Immature natural killer cell (primary cell): ENCODE measurements around the gene WWOX. TPM values are rescaled to one million over a fixed set of nuclear protein-coding genes. Genes with fewer than 3 reads are reported as not detected.

ENCODE experiments used
- DNase-seq, 3 donors: peaks; one replicate each; pipeline ENCODE4 v3.0.0; 2022; ENCODE audit warnings: mixed read lengths in 1 of 3
- H3K27ac Mint-ChIP-seq, 6 donors: one replicate each; pipeline ENCODE4 v1.8.0; 2020; ENCODE audit warnings: mixed read lengths in 6 of 6, mild to moderate bottlenecking in 5 of 6, inconsistent platforms in 4 of 6, moderate library complexity in 3 of 6
- H3K27me3 Mint-ChIP-seq, 3 donors: one replicate each; pipeline ENCODE4 v1.8.0; 2020 to 2021; ENCODE audit warnings: low read depth in 3 of 3, mild to moderate bottlenecking in 3 of 3, mixed read lengths in 3 of 3, moderate library complexity in 3 of 3, inconsistent platforms in 1 of 3
- H3K36me3 Mint-ChIP-seq, 3 donors: one replicate each; pipeline ENCODE4 v1.8.0; 2020; ENCODE audit warnings: mixed read lengths in 3 of 3, inconsistent platforms in 2 of 3, mild to moderate bottlenecking in 2 of 3
- H3K4me1 Mint-ChIP-seq, 2 donors: one replicate each; pipeline ENCODE4 v1.8.0; 2020; ENCODE audit warnings: inconsistent platforms in 2 of 2, mild to moderate bottlenecking in 2 of 2, mixed read lengths in 2 of 2, moderate library complexity in 1 of 2
- H3K4me3 Mint-ChIP-seq, 5 donors: one replicate each; pipeline ENCODE4 v1.8.0; 2020; ENCODE audit warnings: mild to moderate bottlenecking in 5 of 5, mixed read lengths in 5 of 5, inconsistent platforms in 3 of 5, moderate library complexity in 3 of 5
- H3K9me3 Mint-ChIP-seq, 6 donors: one replicate each; pipeline ENCODE4 v1.8.0; 2020; ENCODE audit warnings: mild to moderate bottlenecking in 6 of 6, mixed read lengths in 6 of 6, inconsistent platforms in 4 of 6, moderate library complexity in 3 of 6
- polyA plus RNA-seq, 3 donors: library from polyadenylated mRNA; unstranded; fragments of 300-500 nt; fragmentation: Illumina TruSeq; gene quantifications; one replicate each; pipeline ENCODE4 v1.2.3, GENCODE V29; 2021

Gene WWOX
- polyA plus RNA-seq, 3 donors from 2014 or later = 9.0 to 13.9 (median 12.3) TPM

DNA sequence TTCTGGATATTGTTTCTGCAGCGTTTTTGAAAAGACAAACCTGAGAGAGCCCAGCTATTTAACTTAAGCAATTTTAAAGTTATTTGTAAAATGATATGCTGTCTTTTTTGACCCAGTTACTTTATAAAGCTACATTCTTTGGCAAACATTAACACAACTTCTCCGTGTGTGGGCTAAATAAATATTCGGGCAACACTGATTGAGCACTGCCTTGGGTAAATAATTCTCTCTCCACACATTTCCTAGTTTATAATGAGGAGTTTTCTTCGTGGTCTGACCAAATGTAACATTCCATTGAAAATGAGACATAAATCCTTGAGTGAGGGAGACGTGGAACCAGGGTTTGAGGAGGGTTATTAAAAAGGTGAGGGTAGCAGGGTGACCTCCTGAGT, 142.8 kb downstream of the WWOX start:
- no peak for DNase-seq
- Mint-ChIP-seq H3K27me3 (peaks cover 0 to 5% (median 3%) of the 10 kb centered on the region in 3 donors), H3K27ac (no peak overlapping the region), H3K4me3 (no peak overlapping the region), H3K36me3 (peaks cover 0 to 7% (median 0%) of the 10 kb centered on the region in 3 donors), H3K9me3 (no peaks in the 10 kb centered on the region), H3K4me1 (no peaks in the 10 kb centered on the region)

- Mint-ChIP-seq H3K4me3 (no peak overlapping the region), H3K9me3 (no peaks in the 10 kb centered on the region), H3K36me3 (peaks cover 3 to 8% (median 6%) of the 10 kb centered on the region in 3 donors), H3K4me1 (no peaks in the 10 kb centered on the region), H3K27ac (no peak overlapping the region), H3K27me3 (peaks cover 0 to 3% (median 2%) of the 10 kb centered on the region in 3 donors)
- DNase-seq = no peak
These were observed 144.9 kb downstream of the WWOX start for GRCh38 chr16:78244131-78244895.

DNA sequence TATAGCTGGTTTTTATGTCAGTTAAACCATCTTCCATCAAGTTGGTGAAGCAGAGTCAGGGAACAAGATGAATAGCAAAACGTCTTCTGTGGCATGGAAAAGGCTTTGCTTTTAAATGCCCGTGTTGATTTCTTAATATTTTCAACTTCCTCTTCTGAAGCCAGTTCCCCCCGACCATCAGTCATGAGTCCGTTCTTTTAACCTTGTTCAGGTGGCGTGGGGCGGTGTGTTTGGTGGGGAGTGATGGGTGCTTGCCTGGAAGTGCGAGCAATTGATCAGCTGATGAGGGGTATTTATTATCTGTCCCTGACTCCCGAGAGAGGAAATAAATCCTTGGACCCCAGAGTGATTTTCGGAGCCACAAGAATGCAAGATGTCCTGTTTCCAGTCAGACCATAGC, 147.1 kb downstream of the WWOX start:
- H3K27me3 Mint-ChIP-seq = peaks cover 0 to 4% (median 3%) of the 10 kb centered on the region in 3 donors
- H3K9me3 Mint-ChIP-seq = no peaks in the 10 kb centered on the region
- peaks cover 16% of the 10 kb centered on the region in 2 donors for H3K4me1 Mint-ChIP-seq
- H3K27ac Mint-ChIP-seq = no peak overlapping the region
- DNase-seq = no peak
- H3K4me3 Mint-ChIP-seq = no peak overlapping the region
- peaks cover 3 to 8% (median 6%) of the 10 kb centered on the region in 3 donors for H3K36me3 Mint-ChIP-seq

DNA sequence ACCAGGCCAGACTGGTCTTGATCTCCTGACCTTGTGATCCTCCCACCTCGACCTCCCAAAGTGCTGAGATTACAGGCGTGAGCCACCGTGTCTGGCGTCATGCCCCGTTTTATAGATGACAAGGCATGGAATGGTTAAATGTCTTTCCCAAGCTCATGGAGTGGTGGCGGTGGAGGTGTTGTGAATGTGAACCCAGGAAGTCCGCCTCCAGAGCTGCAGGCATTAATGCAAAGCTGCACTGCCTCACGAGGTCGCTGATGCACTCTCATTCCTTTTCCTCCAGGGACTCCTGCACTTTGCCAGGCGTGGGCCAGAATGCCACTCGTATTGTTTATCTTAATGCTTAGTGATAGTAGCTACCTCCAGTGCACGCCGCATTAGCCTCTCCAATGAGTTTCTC, 149.6 kb downstream of the WWOX start:
- Mint-ChIP-seq H3K27me3 (peaks cover 0 to 3% (median 1%) of the 10 kb centered on the region in 3 donors), H3K27ac (no peak overlapping the region), H3K4me1 (peaks cover 16 to 17% of the 10 kb centered on the region in 2 donors), H3K9me3 (no peaks in the 10 kb centered on the region), H3K4me3 (no peak overlapping the region), H3K36me3 (peaks cover 3 to 8% (median 6%) of the 10 kb centered on the region in 3 donors)
- DNase-seq = no peak

DNA sequence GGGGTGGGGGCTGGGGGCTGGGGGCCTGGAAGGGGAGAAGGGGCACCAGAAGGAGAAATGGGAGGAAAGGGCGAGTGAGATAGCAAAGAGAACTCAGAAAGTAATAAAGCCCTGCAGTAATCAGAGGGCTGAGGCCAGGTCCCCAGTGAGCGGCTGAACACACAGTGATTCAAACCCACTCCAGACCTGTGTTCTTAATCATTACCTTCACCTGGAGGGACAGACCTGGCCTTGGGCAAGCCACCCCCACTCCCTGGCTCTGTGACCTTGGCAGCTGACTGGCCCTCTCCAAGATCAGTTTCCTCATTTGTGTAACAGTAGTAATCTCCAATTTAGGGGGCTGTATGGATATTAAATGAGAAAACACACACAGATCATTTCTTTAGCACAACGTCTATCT, 150.4 kb downstream of the WWOX start:
- Mint-ChIP-seq H3K27ac (no peak overlapping the region), H3K4me1 (peaks cover 16 to 17% of the 10 kb centered on the region in 2 donors), H3K27me3 (peaks cover 0 to 3% (median 1%) of the 10 kb centered on the region in 3 donors), H3K4me3 (no peak overlapping the region), H3K36me3 (peaks cover 3 to 8% (median 6%) of the 10 kb centered on the region in 3 donors), H3K9me3 (no peaks in the 10 kb centered on the region)
- DNase-seq = no peak

- Mint-ChIP-seq H3K4me3 (no peak overlapping the region), H3K36me3 (peaks cover 3 to 8% (median 6%) of the 10 kb centered on the region in 3 donors), H3K9me3 (no peaks in the 10 kb centered on the region), H3K27me3 (peaks cover 0 to 2% (median 1%) of the 10 kb centered on the region in 3 donors), H3K4me1 (peaks cover 16 to 17% of the 10 kb centered on the region in 2 donors), H3K27ac (no peak overlapping the region)
- DNase-seq = no peak
These were observed 151.7 kb downstream of the WWOX start for GRCh38 chr16:78251115-78251514.

GRCh38 chr16:78252757-78253156, 153.3 kb downstream of the WWOX start:
- Mint-ChIP-seq H3K27ac (no peak overlapping the region), H3K36me3 (peaks cover 0 to 5% (median 3%) of the 10 kb centered on the region in 3 donors), H3K4me1 (peaks cover 16 to 17% of the 10 kb centered on the region in 2 donors), H3K27me3 (peaks cover 0 to 2% (median 1%) of the 10 kb centered on the region in 3 donors), H3K4me3 (no peak overlapping the region), H3K9me3 (no peaks in the 10 kb centered on the region)
- DNase-seq = no peak

- DNase-seq = no peak
- Mint-ChIP-seq H3K27ac (no peak overlapping the region), H3K4me1 (peaks cover 16 to 17% of the 10 kb centered on the region in 2 donors), H3K27me3 (peaks cover 0 to 2% (median 1%) of the 10 kb centered on the region in 3 donors), H3K36me3 (no peaks in the 10 kb centered on the region), H3K9me3 (no peaks in the 10 kb centered on the region), H3K4me3 (no peak overlapping the region)
These were observed 155.4 kb downstream of the WWOX start for GRCh38 chr16:78254841-78255240.

DNA sequence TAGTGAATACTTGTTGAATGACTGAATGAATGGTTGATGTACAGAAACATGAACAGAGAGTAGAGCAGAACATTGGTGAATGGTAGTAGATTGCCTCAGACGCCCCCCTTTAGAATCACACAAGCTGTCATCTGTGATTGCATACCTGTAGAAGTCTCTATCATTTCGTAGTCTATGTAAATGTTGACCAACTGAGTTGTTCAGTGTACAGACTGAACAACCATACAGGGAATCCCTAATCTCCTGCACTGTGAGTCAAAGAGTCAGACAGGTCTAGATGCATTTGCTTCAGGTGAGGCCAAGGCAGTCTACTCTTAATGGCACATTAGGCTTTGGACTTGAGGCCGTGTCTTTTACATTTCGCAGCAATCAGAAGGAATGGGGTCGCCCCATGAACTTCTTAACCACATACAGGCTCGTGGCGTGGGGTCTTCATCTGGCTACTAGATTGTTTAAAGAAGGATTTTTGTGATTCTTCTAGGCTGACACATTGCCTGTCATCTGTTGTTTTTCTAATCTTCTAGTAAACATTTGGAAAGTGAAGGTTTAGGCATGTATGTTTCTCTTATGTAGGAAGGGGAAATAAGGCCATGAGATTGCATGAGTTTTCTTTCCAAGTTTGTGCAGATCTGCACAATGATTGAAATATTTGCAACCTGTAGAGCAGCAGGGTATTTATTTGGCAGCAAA, 157.4 kb downstream of the WWOX start:
- Mint-ChIP-seq H3K27ac (no peak overlapping the region), H3K27me3 (peaks cover 0 to 2% (median 0%) of the 10 kb centered on the region in 3 donors), H3K4me3 (no peak overlapping the region), H3K4me1 (no peaks in the 10 kb centered on the region), H3K9me3 (no peaks in the 10 kb centered on the region), H3K36me3 (no peaks in the 10 kb centered on the region)
- DNase-seq = no peak

- Mint-ChIP-seq H3K27ac (no peak overlapping the region), H3K27me3 (peaks cover 0 to 2% (median 0%) of the 10 kb centered on the region in 3 donors), H3K4me1 (no peaks in the 10 kb centered on the region), H3K9me3 (no peaks in the 10 kb centered on the region), H3K4me3 (no peak overlapping the region), H3K36me3 (no peaks in the 10 kb centered on the region)
- DNase-seq = no peak
These were observed 157.9 kb downstream of the WWOX start for GRCh38 chr16:78257376-78257728.

- no peaks in the 10 kb centered on the region for H3K4me1 Mint-ChIP-seq
- peaks cover 0 to 5% (median 0%) of the 10 kb centered on the region in 6 donors for H3K9me3 Mint-ChIP-seq
- peaks cover 0 to 2% (median 0%) of the 10 kb centered on the region in 3 donors for H3K27me3 Mint-ChIP-seq
- no peak for DNase-seq
- H3K27ac Mint-ChIP-seq = no peak overlapping the region
- peaks cover 0 to 3% (median 0%) of the 10 kb centered on the region in 3 donors for H3K36me3 Mint-ChIP-seq
- no peak overlapping the region for H3K4me3 Mint-ChIP-seq
These were observed 159.1 kb downstream of the WWOX start for GRCh38 chr16:78258375-78259065.

GRCh38 chr16:78259873-78260272, 160.4 kb downstream of the WWOX start:
- H3K9me3 Mint-ChIP-seq = peaks cover 0 to 5% (median 0%) of the 10 kb centered on the region in 6 donors
- peaks cover 4 to 11% (median 7%) of the 10 kb centered on the region in 3 donors for H3K36me3 Mint-ChIP-seq
- H3K4me1 Mint-ChIP-seq = no peaks in the 10 kb centered on the region
- no peak overlapping the region for H3K4me3 Mint-ChIP-seq
- H3K27ac Mint-ChIP-seq = no peak overlapping the region
- DNase-seq = no peak
- peaks cover 0 to 2% (median 0%) of the 10 kb centered on the region in 3 donors for H3K27me3 Mint-ChIP-seq

DNA sequence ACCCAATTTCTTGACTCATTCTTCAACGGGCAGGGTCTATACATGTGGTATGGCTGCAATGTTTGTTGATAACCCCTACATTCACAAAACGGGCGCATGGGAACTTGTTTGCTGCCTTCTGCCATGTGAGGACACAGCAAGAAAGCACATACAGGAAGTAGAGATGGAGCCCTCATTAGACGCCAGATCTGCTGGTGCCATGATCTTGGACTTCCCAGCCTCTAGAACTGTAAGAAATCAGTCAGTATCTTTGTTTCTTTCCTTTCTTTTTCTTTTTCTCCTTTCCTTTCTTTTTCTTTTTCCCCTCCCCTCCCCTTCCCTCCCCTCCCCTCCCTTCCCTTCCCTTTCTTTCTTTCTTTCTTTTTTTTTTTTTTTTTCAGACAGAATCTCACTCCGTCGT, 165.2 kb downstream of the WWOX start:
- H3K4me1 Mint-ChIP-seq = no peaks in the 10 kb centered on the region
- no peak for DNase-seq
- no peak overlapping the region for H3K27ac Mint-ChIP-seq

GRCh38 chr16:78269256-78269655, 169.8 kb downstream of the WWOX start:
- no peak overlapping the region for H3K27ac Mint-ChIP-seq
- H3K36me3 Mint-ChIP-seq = peaks cover 4 to 26% (median 17%) of the 10 kb centered on the region in 3 donors
- peaks cover 0 to 2% (median 2%) of the 10 kb centered on the region in 3 donors for H3K27me3 Mint-ChIP-seq
- no peak overlapping the region for H3K4me3 Mint-ChIP-seq
- no peaks in the 10 kb centered on the region for H3K9me3 Mint-ChIP-seq
- DNase-seq = no peak
- H3K4me1 Mint-ChIP-seq = no peaks in the 10 kb centered on the region

More for the DNA sequence above, 165.2 kb downstream of the WWOX start:
- Mint-ChIP-seq H3K9me3 (peaks cover 0 to 5% (median 0%) of the 10 kb centered on the region in 6 donors), H3K27me3 (peaks cover 0 to 2% (median 0%) of the 10 kb centered on the region in 3 donors), H3K4me3 (no peak overlapping the region), H3K36me3 (peaks cover 4 to 22% (median 19%) of the 10 kb centered on the region in 3 donors)
